Activated B cell treated with CpG ODN at 0.5 μM for 24 hours (primary cell): ENCODE results near the gene MCAT. TPM values are rescaled to one million over a fixed set of nuclear protein-coding genes. Genes with fewer than 3 reads are reported as not detected.

Experiments
- ATAC-seq: fragments of 200-7000 bp; cut with Tn5 transposase; one replicate; pipeline ENCODE4 v1.10.0; 2021; ENCODE audit warnings: low read depth, mild to moderate bottlenecking, moderate library complexity
- CTCF ChIA-PET: fragments of 350-600 bp; sonication (Branson Sonifier 250); formaldehyde crosslinking; loops from one replicate; lab custom pipeline; 2021; ENCODE audit warnings: antibody characterized with exemption; lab: Charles Lee
- POLR2A ChIA-PET: fragments of 350-600 bp; sonication (Branson Sonifier 250); formaldehyde crosslinking; loops from one replicate; lab custom pipeline; 2021; ENCODE audit warnings: antibody characterized with exemption; lab: Charles Lee
- DNase-seq: peaks from one replicate; pipeline ENCODE4 v3.0.0; 2022
- H3K27ac Mint-ChIP-seq: one replicate; pipeline ENCODE4 v1.8.0; 2020; ENCODE audit warnings: mixed read lengths
- H3K27me3 Mint-ChIP-seq: one replicate; pipeline ENCODE4 v1.8.0; 2021; ENCODE audit warnings: mixed read lengths
- H3K36me3 Mint-ChIP-seq: one replicate; pipeline ENCODE4 v1.8.0; 2021; ENCODE audit warnings: low read depth, mixed read lengths
- H3K4me1 Mint-ChIP-seq: one replicate; pipeline ENCODE4 v1.8.0; 2021; ENCODE audit warnings: mixed read lengths
- H3K4me3 Mint-ChIP-seq: one replicate; pipeline ENCODE4 v1.8.0; 2020; ENCODE audit warnings: mild to moderate bottlenecking, mixed read lengths
- H3K9me3 Mint-ChIP-seq: one replicate; pipeline ENCODE4 v1.8.0; 2020; ENCODE audit warnings: mixed read lengths
- CTCF ChIP-seq: fragments of 200-600 bp; IDR thresholded peaks from one replicate; pipeline ENCODE4 v1.8.0; 2022; ENCODE audit warnings: antibody characterized with exemption, mild to moderate bottlenecking
- intact Hi-C: fragments of 100-400 bp; cut with micrococcal nuclease; formaldehyde crosslinking; loops from one replicate; pipeline ENCODE4 v1.15.1; 2024
- total RNA-seq: library from RNA; stranded (reverse); gene quantifications from 2 replicates; pipeline ENCODE4 v1.2.3, GENCODE V29; 2022

MCAT gene
- total RNA-seq, 1 donor from 2014 or later: 12.7 TPM

GRCh38 chr22:43110927-43111623, 32.1 kb downstream of the MCAT start:
- CTCF ChIA-PET: interaction anchor here (1.0 to 1.1 kb wide), 2 partner anchors 25 to 26 kb away, joined by 3 to 4 read pairs; no protein-coding TSS in a partner anchor
- intact Hi-C loops: loop anchor here (1.0 to 10.0 kb wide), 7 partner anchors 8 to 446 kb away; partner anchors contain the start of genes TSPO, TTLL1 and TTLL12
- Mint-ChIP-seq H3K27ac (no peak overlapping the region), H3K36me3 (no peaks in the 10 kb centered on the region), H3K9me3 (no peaks in the 10 kb centered on the region), H3K4me1 (peaks cover 27% of the 10 kb centered on the region), H3K4me3 (peak overlapping the region; percentile 72), H3K27me3 (peaks cover 33% of the 10 kb centered on the region)
- ATAC-seq: peak; percentile 57
- POLR2A ChIA-PET: interaction anchor here (0.7 to 0.9 kb wide), 2 partner anchors 9 to 496 kb away, joined by 3 read pairs; partner anchors contain the start of gene POLDIP3
- TF ChIP-seq CTCF: no peak
- DNase-seq: peak; percentile 31

GRCh38 chr22:43110444-43110926, 32.7 kb downstream of the MCAT start, which contains the start of gene BIK:
TSS of gene BIK (plus strand) at chr22:43110750. CDS start at chr22:43124023, 13,273 bp downstream.
- POLR2A ChIA-PET: interaction anchor here (0.9 kb wide), 1 partner anchor 10 kb away, joined by 3 read pairs; no protein-coding TSS in a partner anchor
- peaks cover 29% of the 10 kb centered on the region for H3K27me3 Mint-ChIP-seq
- ATAC-seq: peak; percentile 60

GRCh38 chr22:43109921-43110443, 33.2 kb downstream of the MCAT start:
- ATAC-seq: no peak
- TF ChIP-seq CTCF: no peak
- Mint-ChIP-seq H3K4me1 (peaks cover 17% of the 10 kb centered on the region), H3K36me3 (no peaks in the 10 kb centered on the region), H3K9me3 (no peaks in the 10 kb centered on the region), H3K27me3 (peaks cover 26% of the 10 kb centered on the region), H3K4me3 (peak overlapping the region; percentile 62), H3K27ac (no peak overlapping the region)
- intact Hi-C loops: loop anchor here (1.0 to 10.0 kb wide), 7 partner anchors 9 to 445 kb away; partner anchors contain the start of genes TSPO, TTLL1 and TTLL12
- DNase-seq: no peak
- ChIA-PET CTCF (interaction anchor here (1.1 kb wide), 1 partner anchor 26 kb away, joined by 4 read pairs; no protein-coding TSS in a partner anchor), POLR2A (interaction anchor here (0.9 kb wide), 1 partner anchor 10 kb away, joined by 3 read pairs; no protein-coding TSS in a partner anchor)

More at GRCh38 chr22:43110444-43110926, 32.7 kb downstream of the MCAT start, which contains the start of gene BIK:
- intact Hi-C loops: loop anchor here (1.0 to 10.0 kb wide), 7 partner anchors 9 to 446 kb away; partner anchors contain the start of genes TSPO, TTLL1 and TTLL12
- Mint-ChIP-seq H3K27ac (no peak within 1 kb of the TSS), H3K36me3 (no peaks in the 10 kb centered on the region), H3K9me3 (no peaks in the 10 kb centered on the region), H3K4me1 (peaks cover 22% of the 10 kb centered on the region), H3K4me3 (peak within 1 kb of the TSS; percentile 72)
- peak; percentile 29 for DNase-seq
- CTCF ChIA-PET: interaction anchor here (1.1 kb wide), 1 partner anchor 25 kb away, joined by 4 read pairs; no protein-coding TSS in a partner anchor
- TF ChIP-seq CTCF: no peak

- Mint-ChIP-seq H3K4me3 (no peak overlapping the region), H3K4me1 (peaks cover 15% of the 10 kb centered on the region), H3K27me3 (peaks cover 24% of the 10 kb centered on the region), H3K9me3 (no peaks in the 10 kb centered on the region), H3K36me3 (no peaks in the 10 kb centered on the region), H3K27ac (no peak overlapping the region)
- ChIA-PET POLR2A (no interaction called here), CTCF (no interaction called here)
- ATAC-seq (no peak), DNase-seq (no peak)
- intact Hi-C loops: no loop called here
- no peak for TF ChIP-seq CTCF
These were observed 33.7 kb downstream of the MCAT start for GRCh38 chr22:43109511-43109910.
